Karpas-422 (cell line): ENCODE measurements around the gene TMEM108. TPM values are rescaled to one million over a fixed set of nuclear protein-coding genes. Genes with fewer than 3 reads are reported as not detected.

Source experiments
- DNase-seq: peaks from one replicate; pipeline ENCODE4 v3.0.0-alpha.2; 2015
- H2AFZ ChIP-seq: fragments of 200-600 bp; sonication (generic); 2 replicates; pipeline ENCODE4 v1.6.1; 2014; ENCODE audit warnings: antibody characterized with exemption, low read length, mixed read lengths
- H3K27ac ChIP-seq: fragments of 200-600 bp; sonication (generic); 2 replicates; pipeline ENCODE4 v1.5.1; 2014; ENCODE audit warnings: mild to moderate bottlenecking, low read length, moderate library complexity
- H3K27me3 ChIP-seq: fragments of 200-600 bp; sonication (generic); 2 replicates; pipeline ENCODE4 v1.6.1; 2014; ENCODE audit warnings: low read length, mixed read lengths
- H3K36me3 ChIP-seq: fragments of 200-600 bp; sonication (generic); 2 replicates; pipeline ENCODE4 v1.6.1; 2014; ENCODE audit warnings: low read length, mixed read lengths; ENCODE audit not compliant: insufficient read depth
- H3K4me1 ChIP-seq: fragments of 200-600 bp; sonication (generic); 2 replicates; pipeline ENCODE4 v1.6.1; 2014; ENCODE audit warnings: mild to moderate bottlenecking, low read length, mixed read lengths
- H3K4me2 ChIP-seq: fragments of 200-600 bp; sonication (generic); 2 replicates; pipeline ENCODE4 v1.6.1; 2014; ENCODE audit warnings: low read length, low read depth, mild to moderate bottlenecking; ENCODE audit not compliant: poor library complexity, severe bottlenecking
- H3K4me3 ChIP-seq: fragments of 200-600 bp; sonication (generic); 2 replicates; pipeline ENCODE4 v1.5.1; 2014; ENCODE audit warnings: mild to moderate bottlenecking, antibody characterized with exemption, low read length, mixed read lengths
- H3K79me2 ChIP-seq: fragments of 200-600 bp; sonication (generic); 2 replicates; pipeline ENCODE4 v1.6.1; 2014; ENCODE audit warnings: mild to moderate bottlenecking, low read length, mixed read lengths
- H3K9ac ChIP-seq: fragments of 200-600 bp; sonication (generic); 2 replicates; pipeline ENCODE4 v1.6.0; 2014; ENCODE audit warnings: low read length
- H3K9me2 ChIP-seq: fragments of 200-600 bp; sonication (generic), shearing (Covaris generic); replicated peaks from 2 replicates; pipeline ENCODE4 v1.6.0; 2014; ENCODE audit warnings: mild to moderate bottlenecking, low read length, moderate library complexity; ENCODE audit not compliant: insufficient read depth
- H3K9me3 ChIP-seq: fragments of 300-700, 200-600 bp; sonication (generic); 2 replicates; pipeline ENCODE4 v1.6.1; 2014; ENCODE audit warnings: low read length, mixed read lengths
- H4K20me1 ChIP-seq: fragments of 200-600 bp; sonication (generic); 2 replicates; pipeline ENCODE4 v1.6.1; 2014; ENCODE audit warnings: mild to moderate bottlenecking, antibody characterized with exemption, low read length, low read depth; ENCODE audit not compliant: insufficient read depth
- total RNA-seq: library from RNA; depleted of rRNA; stranded (reverse); fragments of >200 nt; shearing (Covaris generic); gene quantifications from 2 replicates; pipeline ENCODE4 v1.2.3, GENCODE V29; 2014; ENCODE audit warnings: low replicate concordance

The TMEM108 gene
- total RNA-seq, 1 experiment from 2014 or later, result not detected

- no peaks in the 10 kb centered on the region; the same call in 1 of the 2 replicates for H3K9me3 ChIP-seq
- no peak overlapping the region for H3K27ac ChIP-seq
- H3K36me3 ChIP-seq, result no peaks in the 10 kb centered on the region
- H3K9ac ChIP-seq, result no peak overlapping the region
- no peaks in the 10 kb centered on the region for H3K27me3 ChIP-seq
- no peaks in the 10 kb centered on the region for H3K4me1 ChIP-seq
- no peaks in the 10 kb centered on the region for H4K20me1 ChIP-seq
- H2AFZ ChIP-seq, result no peak overlapping the region
- H3K9me2 ChIP-seq, result no peaks in the 10 kb centered on the region
- H3K4me3 ChIP-seq, result no peak overlapping the region
- DNase-seq, result no peak
- H3K79me2 ChIP-seq, result no peaks in the 10 kb centered on the region
- no peak overlapping the region for H3K4me2 ChIP-seq
Measured at GRCh38 chr3:133162670-133163305, 124.6 kb downstream of the TMEM108 start.

- H3K9me2 ChIP-seq, result no peaks in the 10 kb centered on the region
- H3K36me3 ChIP-seq, result no peaks in the 10 kb centered on the region
- no peak overlapping the region for H3K4me2 ChIP-seq
- no peak overlapping the region for H2AFZ ChIP-seq
- no peaks in the 10 kb centered on the region; the same call in 1 of the 2 replicates for H3K9me3 ChIP-seq
- H3K9ac ChIP-seq, result no peak overlapping the region
- no peaks in the 10 kb centered on the region for H3K27me3 ChIP-seq
- H3K79me2 ChIP-seq, result no peaks in the 10 kb centered on the region
- DNase-seq, result no peak
- no peaks in the 10 kb centered on the region for H4K20me1 ChIP-seq
- no peak overlapping the region for H3K27ac ChIP-seq
- no peak overlapping the region for H3K4me3 ChIP-seq
- H3K4me1 ChIP-seq, result no peaks in the 10 kb centered on the region
Measured at GRCh38 chr3:133167340-133168024, 129.3 kb downstream of the TMEM108 start.

- Histone ChIP-seq H3K27me3 (no peaks in the 10 kb centered on the region), H3K4me2 (no peak overlapping the region), H2AFZ (no peak overlapping the region), H3K79me2 (no peaks in the 10 kb centered on the region), H3K27ac (no peak overlapping the region), H3K36me3 (no peaks in the 10 kb centered on the region), H4K20me1 (no peaks in the 10 kb centered on the region), H3K4me1 (no peaks in the 10 kb centered on the region), H3K9ac (no peak overlapping the region), H3K9me2 (no peaks in the 10 kb centered on the region), H3K4me3 (no peak overlapping the region), H3K9me3 (no peaks in the 10 kb centered on the region; the same call in 1 of the 2 replicates)
- DNase-seq, result no peak
Measured at GRCh38 chr3:133168025-133168401, 129.8 kb downstream of the TMEM108 start.

GRCh38 chr3:133169331-133170068 is 131.3 kb downstream of the TMEM108 start:
- no peaks in the 10 kb centered on the region for H4K20me1 ChIP-seq
- no peak overlapping the region for H3K4me2 ChIP-seq
- H3K4me1 ChIP-seq, result no peaks in the 10 kb centered on the region
- H3K27ac ChIP-seq, result no peak overlapping the region
- no peak overlapping the region for H3K4me3 ChIP-seq
- no peaks in the 10 kb centered on the region for H3K9me2 ChIP-seq
- DNase-seq, result no peak
- H3K27me3 ChIP-seq, result no peaks in the 10 kb centered on the region
- H3K36me3 ChIP-seq, result no peaks in the 10 kb centered on the region
- no peaks in the 10 kb centered on the region for H3K79me2 ChIP-seq
- H2AFZ ChIP-seq, result no peak overlapping the region
- H3K9ac ChIP-seq, result no peak overlapping the region
- H3K9me3 ChIP-seq, result no peaks in the 10 kb centered on the region; the same call in 1 of the 2 replicates

GRCh38 chr3:133171831-133172230 is 133.6 kb downstream of the TMEM108 start:
- Histone ChIP-seq H3K4me2 (no peak overlapping the region), H3K4me1 (no peaks in the 10 kb centered on the region), H3K4me3 (no peak overlapping the region), H2AFZ (no peak overlapping the region), H3K79me2 (no peaks in the 10 kb centered on the region), H3K9me2 (no peaks in the 10 kb centered on the region), H4K20me1 (no peaks in the 10 kb centered on the region), H3K27ac (no peak overlapping the region), H3K9me3 (no peaks in the 10 kb centered on the region; the same call in 1 of the 2 replicates), H3K36me3 (no peaks in the 10 kb centered on the region), H3K27me3 (no peaks in the 10 kb centered on the region), H3K9ac (no peak overlapping the region)
- DNase-seq, result no peak

- Histone ChIP-seq H3K36me3 (no peaks in the 10 kb centered on the region), H2AFZ (no peak overlapping the region), H4K20me1 (no peaks in the 10 kb centered on the region), H3K4me2 (no peak overlapping the region), H3K4me1 (no peaks in the 10 kb centered on the region), H3K9me2 (no peaks in the 10 kb centered on the region), H3K79me2 (no peaks in the 10 kb centered on the region), H3K9me3 (no peaks in the 10 kb centered on the region), H3K27ac (no peak overlapping the region), H3K9ac (no peak overlapping the region), H3K27me3 (no peaks in the 10 kb centered on the region), H3K4me3 (no peak overlapping the region)
- DNase-seq, result no peak
Measured at GRCh38 chr3:133181392-133182150, 143.4 kb downstream of the TMEM108 start.

- H3K9ac ChIP-seq, result no peak overlapping the region
- no peak overlapping the region for H3K27ac ChIP-seq
- no peaks in the 10 kb centered on the region for H3K36me3 ChIP-seq
- no peaks in the 10 kb centered on the region for H4K20me1 ChIP-seq
- H3K79me2 ChIP-seq, result no peaks in the 10 kb centered on the region
- no peak overlapping the region for H2AFZ ChIP-seq
- no peaks in the 10 kb centered on the region for H3K4me1 ChIP-seq
- H3K9me2 ChIP-seq, result no peaks in the 10 kb centered on the region
- H3K9me3 ChIP-seq, result no peaks in the 10 kb centered on the region
- no peaks in the 10 kb centered on the region for H3K27me3 ChIP-seq
- H3K4me3 ChIP-seq, result no peak overlapping the region
- DNase-seq, result no peak
- H3K4me2 ChIP-seq, result no peak overlapping the region
Measured at GRCh38 chr3:133187870-133188379, 149.7 kb downstream of the TMEM108 start.
